Left ventricle myocardium inferior (tissue), 1 donor: Measurements from ENCODE around the gene PER2. TPM values are rescaled to one million over a fixed set of nuclear protein-coding genes. Genes with fewer than 3 reads are reported as not detected.
A peak's percentile ranks its signal among the peaks of the same experiment; 100 is the strongest.

Experiments used
- DNase-seq: peaks from one replicate; pipeline ENCODE4 v3.0.0-alpha.2; 2020
- H3K27ac ChIP-seq: fragments of 200-600 bp; replicated peaks from 2 replicates; pipeline ENCODE4 v1.8.0; 2021
- H3K27me3 ChIP-seq: fragments of 200-600 bp; 2 replicates; pipeline ENCODE4 v1.8.0; 2021; ENCODE audit warnings: low read depth
- H3K36me3 ChIP-seq: fragments of 200-600 bp; 2 replicates; pipeline ENCODE4 v1.8.0; 2021
- H3K4me1 ChIP-seq: fragments of 200-600 bp; 2 replicates; pipeline ENCODE4 v1.8.0; 2021
- H3K4me3 ChIP-seq: fragments of 200-600 bp; 2 replicates; pipeline ENCODE4 v1.8.0; 2021; ENCODE audit warnings: mild to moderate bottlenecking, moderate library complexity
- H3K9me3 ChIP-seq: fragments of 200-600 bp; replicated peaks from 2 replicates; pipeline ENCODE4 v1.8.0; 2021
- CTCF ChIP-seq: fragments of 200-600 bp; IDR thresholded peaks from 2 replicates; pipeline ENCODE4 v1.8.0; 2021; ENCODE audit warnings: antibody characterized with exemption, mild to moderate bottlenecking, borderline replicate concordance
- intact Hi-C: fragments of 100-400 bp; cut with micrococcal nuclease; formaldehyde crosslinking; loops from one replicate; pipeline ENCODE4 v1.11.0; 2022
- total RNA-seq: library from RNA; stranded (reverse); fragmentation: NEBNext Ultra II Directional; extraction: Animal tissue kit (Norgen Biotek cat#: 25700); gene quantifications from one replicate; pipeline ENCODE4 v1.2.1, GENCODE V29; 2021
- donor health status: DM: no; HTN: yes; CAD: no; lungs with severe emphysema.

PER2 gene
- total RNA-seq, 1 donor from 2014 or later, result 3.4 TPM

DNA sequence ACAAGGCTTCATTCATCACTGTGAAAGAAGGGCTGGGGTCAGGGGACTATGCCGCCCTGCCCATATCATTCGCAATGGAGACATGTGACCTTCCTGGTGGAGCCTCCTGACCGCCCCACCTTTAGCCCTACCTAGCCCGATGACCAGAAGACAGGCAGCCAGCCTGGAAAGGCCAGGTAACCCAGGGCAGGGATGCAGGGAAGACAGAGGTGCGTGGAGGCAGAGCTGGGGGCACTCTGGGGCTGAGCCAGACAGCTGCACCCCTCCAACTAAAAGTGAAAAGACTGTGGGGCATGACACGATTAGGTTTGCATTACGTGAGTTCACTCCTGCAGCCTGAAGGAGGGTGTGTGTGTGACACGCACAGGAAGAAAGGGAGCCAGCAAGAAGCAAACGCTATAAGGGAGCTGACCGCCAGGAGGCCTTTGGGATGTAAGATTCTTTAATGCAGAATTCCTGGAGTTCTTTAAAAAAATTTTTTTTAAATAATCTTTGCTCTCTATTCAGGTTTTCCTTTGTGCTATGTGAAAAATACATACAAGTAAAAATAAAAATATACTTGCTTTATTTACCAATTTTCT is 44.8 kb downstream of the PER2 start:
- H3K36me3 ChIP-seq, result peaks cover 34% of the 10 kb centered on the region
- H3K27ac ChIP-seq, result peak overlapping the region; percentile 53
- H3K9me3 ChIP-seq, result no peaks in the 10 kb centered on the region
- no peak for TF ChIP-seq CTCF
- peaks cover 40% of the 10 kb centered on the region for H3K4me1 ChIP-seq
- no peak overlapping the region for H3K4me3 ChIP-seq
- no peak for DNase-seq
- peaks cover 12% of the 10 kb centered on the region for H3K27me3 ChIP-seq
- intact Hi-C loops, result no loop called here

GRCh38 chr2:238242731-238243495 is 45.5 kb downstream of the PER2 start:
- peaks cover 40% of the 10 kb centered on the region for H3K4me1 ChIP-seq
- H3K4me3 ChIP-seq, result no peak overlapping the region
- H3K27ac ChIP-seq, result peak overlapping the region; percentile 53
- DNase-seq, result peak; percentile 50
- peaks cover 28% of the 10 kb centered on the region for H3K36me3 ChIP-seq
- intact Hi-C loops, result no loop called here
- H3K9me3 ChIP-seq, result no peaks in the 10 kb centered on the region
- TF ChIP-seq CTCF, result no peak
- H3K27me3 ChIP-seq, result peaks cover 18% of the 10 kb centered on the region

- H3K9me3 ChIP-seq, result no peaks in the 10 kb centered on the region
- peaks cover 19% of the 10 kb centered on the region for H3K36me3 ChIP-seq
- no peak for TF ChIP-seq CTCF
- peaks cover 40% of the 10 kb centered on the region for H3K4me1 ChIP-seq
- no peak for DNase-seq
- H3K4me3 ChIP-seq, result no peak overlapping the region
- H3K27ac ChIP-seq, result peak overlapping the region; percentile 53
- intact Hi-C loops, result no loop called here
- peaks cover 26% of the 10 kb centered on the region for H3K27me3 ChIP-seq
Observed at GRCh38 chr2:238241970-238242369, 46.4 kb downstream of the PER2 start.

DNA sequence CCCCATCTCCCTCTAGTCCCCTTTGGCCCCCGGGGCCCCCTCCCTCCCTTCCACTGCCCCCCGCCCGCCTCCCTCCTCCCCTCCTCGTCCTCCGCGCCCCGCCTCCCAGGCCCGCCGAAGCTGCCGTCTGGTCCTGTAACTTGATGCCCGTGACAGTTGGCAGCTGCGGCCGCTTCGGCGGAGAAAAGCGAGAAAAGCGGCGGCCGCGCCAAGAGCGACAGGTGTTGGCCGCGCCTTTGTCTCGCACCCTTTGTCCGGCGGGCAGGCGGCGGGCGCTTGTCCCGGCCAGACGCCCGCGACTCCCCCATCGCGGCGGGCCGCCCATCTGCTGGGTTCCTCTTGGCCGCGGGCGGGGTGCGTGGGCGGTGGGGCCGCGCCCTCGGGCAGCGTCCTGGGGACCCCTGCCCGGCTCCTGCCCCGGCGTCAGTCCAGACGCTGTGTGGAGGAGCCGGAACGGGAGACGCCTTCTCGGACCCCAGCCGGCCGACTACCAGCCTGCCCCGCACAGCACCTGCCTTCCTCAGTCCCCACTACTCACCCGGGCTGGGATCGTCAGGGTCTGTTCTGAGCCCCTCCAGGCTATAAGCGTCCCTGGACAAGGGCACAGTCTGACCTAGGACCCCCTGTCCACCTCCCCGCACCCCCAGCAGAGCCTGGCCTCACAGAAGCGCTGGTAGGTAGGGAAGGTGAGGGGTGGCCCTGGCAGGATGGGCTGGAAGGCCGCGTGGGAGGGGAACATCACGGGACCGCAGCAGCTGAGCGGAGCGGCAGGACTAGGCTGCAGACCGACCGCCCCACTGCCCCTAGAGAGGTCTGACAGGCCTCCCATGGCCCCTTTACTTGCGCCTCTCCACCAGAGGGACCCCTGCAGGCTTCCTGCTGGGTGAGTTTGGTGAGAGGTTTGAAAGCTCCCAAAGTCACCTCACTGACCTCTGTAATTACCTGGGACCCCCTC is 47.4 kb downstream of the PER2 start:
- peaks cover 40% of the 10 kb centered on the region for H3K4me1 ChIP-seq
- H3K27ac ChIP-seq, result no peak overlapping the region
- H3K9me3 ChIP-seq, result no peaks in the 10 kb centered on the region
- H3K36me3 ChIP-seq, result peaks cover 11% of the 10 kb centered on the region
- peaks cover 29% of the 10 kb centered on the region for H3K27me3 ChIP-seq
- no peak for TF ChIP-seq CTCF
- DNase-seq, result peak; percentile 61
- peak overlapping the region; percentile 77 for H3K4me3 ChIP-seq
- intact Hi-C loops, result no loop called here
